Measurements from ENCODE around the gene TCEAL6.
"Not testable (repeated sequence)": the region's sequence is repeated elsewhere in the genome, so short reads cannot be mapped to it uniquely, and the experiment has no call there.

Gene TCEAL6

DNA sequence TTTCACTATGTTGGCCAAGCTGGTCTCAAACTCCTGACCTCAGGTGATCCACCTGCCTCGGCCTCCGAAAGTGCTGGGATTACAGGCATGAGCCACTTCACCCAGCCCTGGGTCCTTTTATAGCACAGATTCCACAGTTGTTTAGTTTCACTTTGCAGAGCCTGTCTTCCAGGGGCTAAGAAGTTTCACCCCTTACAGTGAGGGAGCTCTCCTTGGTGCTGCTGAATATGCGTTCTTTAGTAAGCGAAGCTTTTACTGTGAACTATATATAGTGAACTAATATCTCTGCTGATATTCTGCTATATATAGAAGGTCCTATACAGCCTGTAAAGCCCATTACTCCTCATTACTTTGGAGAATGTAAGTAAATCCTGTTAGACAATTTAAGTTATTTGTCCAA lies 4.2 kb downstream of the TCEAL6 start:
- H3K27ac ChIP-seq: no peak overlapping the region
- no peak overlapping the region for H3K4me3 ChIP-seq (ENCODE audit: low read depth, low read length)
- H3K36me3 ChIP-seq: no peaks in the 10 kb centered on the region
- DNase-seq: no peak
- peaks cover 57% of the 10 kb centered on the region for H3K27me3 ChIP-seq (ENCODE audit: insufficient read depth, low read depth, severe bottlenecking)
- TF ChIP-seq, protein P1, sequence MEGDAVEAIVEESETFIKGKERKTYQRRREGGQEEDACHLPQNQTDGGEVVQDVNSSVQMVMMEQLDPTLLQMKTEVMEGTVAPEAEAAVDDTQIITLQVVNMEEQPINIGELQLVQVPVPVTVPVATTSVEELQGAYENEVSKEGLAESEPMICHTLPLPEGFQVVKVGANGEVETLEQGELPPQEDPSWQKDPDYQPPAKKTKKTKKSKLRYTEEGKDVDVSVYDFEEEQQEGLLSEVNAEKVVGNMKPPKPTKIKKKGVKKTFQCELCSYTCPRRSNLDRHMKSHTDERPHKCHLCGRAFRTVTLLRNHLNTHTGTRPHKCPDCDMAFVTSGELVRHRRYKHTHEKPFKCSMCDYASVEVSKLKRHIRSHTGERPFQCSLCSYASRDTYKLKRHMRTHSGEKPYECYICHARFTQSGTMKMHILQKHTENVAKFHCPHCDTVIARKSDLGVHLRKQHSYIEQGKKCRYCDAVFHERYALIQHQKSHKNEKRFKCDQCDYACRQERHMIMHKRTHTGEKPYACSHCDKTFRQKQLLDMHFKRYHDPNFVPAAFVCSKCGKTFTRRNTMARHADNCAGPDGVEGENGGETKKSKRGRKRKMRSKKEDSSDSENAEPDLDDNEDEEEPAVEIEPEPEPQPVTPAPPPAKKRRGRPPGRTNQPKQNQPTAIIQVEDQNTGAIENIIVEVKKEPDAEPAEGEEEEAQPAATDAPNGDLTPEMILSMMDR (IDR thresholded peaks at IDR 0.05; ENCODE audit: low read depth, low read length): no peak
- H3K9me3 ChIP-seq (ENCODE audit: severe bottlenecking): no peaks in the 10 kb centered on the region

DNA sequence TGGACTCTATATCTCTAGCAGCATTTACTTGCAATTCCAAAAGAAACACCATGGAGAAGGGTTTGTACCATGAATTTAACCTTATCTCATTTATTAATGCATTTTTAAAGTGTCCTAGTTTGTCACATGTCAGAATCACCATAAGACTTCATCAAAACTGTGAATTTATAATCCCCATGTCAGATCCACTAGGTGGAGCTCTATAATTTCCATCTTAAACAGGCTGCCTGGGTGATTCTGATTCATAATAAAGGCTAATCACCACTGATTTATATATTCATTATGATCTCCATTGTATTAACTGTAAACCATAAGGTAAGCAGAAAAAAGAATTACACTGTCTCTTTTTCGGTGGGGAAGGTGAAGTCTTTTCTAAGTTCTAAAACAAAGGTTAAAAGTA lies 12.8 kb downstream of the TCEAL6 start:
- TF ChIP-seq, protein P1 (IDR thresholded peaks at IDR 0.05; ENCODE audit: low read depth, low read length): no peak
- Histone ChIP-seq H3K27me3 (ENCODE audit: insufficient read depth, low read depth, severe bottlenecking) (peaks cover 67% of the 10 kb centered on the region), H3K4me3 (ENCODE audit: low read depth, low read length) (no peak overlapping the region), H3K27ac (no peak overlapping the region), H3K9me3 (ENCODE audit: severe bottlenecking) (no peaks in the 10 kb centered on the region), H3K36me3 (no peaks in the 10 kb centered on the region)
- no peak for DNase-seq

DNA sequence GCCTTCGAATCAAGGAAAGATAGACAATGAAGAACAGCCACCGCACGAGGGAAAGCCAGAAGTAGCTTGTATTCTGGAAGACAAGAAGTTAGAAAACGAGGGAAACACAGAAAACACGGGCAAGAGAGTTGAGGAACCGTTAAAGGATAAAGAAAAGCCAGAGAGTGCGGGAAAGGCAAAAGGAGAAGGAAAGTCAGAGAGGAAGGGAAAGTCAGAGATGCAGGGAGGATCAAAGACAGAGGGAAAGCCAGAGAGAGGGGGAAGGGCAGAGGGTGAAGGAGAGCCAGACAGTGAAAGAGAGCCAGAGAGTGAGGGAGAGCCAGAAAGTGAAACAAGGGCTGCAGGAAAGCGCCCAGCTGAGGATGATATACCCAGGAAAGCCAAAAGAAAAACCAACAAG lies 15.4 kb downstream of the TCEAL6 start:
- no peak overlapping the region for H3K4me3 ChIP-seq (ENCODE audit: low read depth, low read length)
- TF ChIP-seq, protein P1 (IDR thresholded peaks at IDR 0.05; ENCODE audit: low read depth, low read length): no peak
- H3K27me3 ChIP-seq (ENCODE audit: insufficient read depth, low read depth, severe bottlenecking): peaks cover 56% of the 10 kb centered on the region
- H3K9me3 ChIP-seq (ENCODE audit: severe bottlenecking): no peaks in the 10 kb centered on the region
- DNase-seq: no peak
- H3K36me3 ChIP-seq: no peaks in the 10 kb centered on the region
- no peak overlapping the region for H3K27ac ChIP-seq

DNA sequence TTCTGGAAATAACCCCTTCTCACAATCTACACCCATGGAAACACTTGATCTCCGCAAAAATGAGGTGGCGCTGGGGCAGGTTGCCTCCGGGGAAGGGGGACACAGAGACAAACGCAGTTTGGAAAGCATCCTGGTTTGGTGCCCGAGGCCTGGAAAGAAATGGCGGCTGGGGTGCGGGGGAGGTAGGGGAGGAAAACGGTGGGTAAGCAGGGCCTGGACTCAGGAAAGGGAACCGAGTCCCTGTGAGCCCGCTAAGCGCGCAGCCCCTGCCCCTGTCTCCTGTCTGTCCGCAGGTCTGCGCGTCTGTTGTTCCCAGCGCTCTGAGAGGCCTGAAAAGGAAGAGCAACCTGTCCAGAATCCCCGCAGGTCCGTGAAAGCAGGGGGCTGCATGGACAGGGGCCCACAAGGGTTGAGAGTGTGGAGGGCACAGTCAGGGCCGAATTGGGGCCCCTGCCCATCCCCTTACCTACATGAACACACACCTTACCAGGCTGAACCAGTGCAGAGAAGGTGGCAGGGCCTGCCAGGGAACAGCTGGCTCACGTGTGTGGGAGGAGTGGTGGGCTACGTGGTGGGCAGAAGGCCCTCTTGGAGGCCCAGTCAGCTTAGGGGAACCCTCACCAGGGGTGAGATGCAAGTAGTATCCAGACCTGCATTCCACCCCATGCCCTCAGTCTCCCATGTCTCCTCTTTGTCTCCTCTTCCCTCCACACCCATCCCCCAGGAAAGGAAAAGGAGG lies 16.0 kb downstream of the TCEAL6 start:
- not testable (repeated sequence) for H3K36me3 ChIP-seq; DNase-seq; H3K4me3 ChIP-seq (ENCODE audit: low read depth, low read length); H3K27ac ChIP-seq; H3K9me3 ChIP-seq (ENCODE audit: severe bottlenecking)
- H3K27me3 ChIP-seq (ENCODE audit: insufficient read depth, low read depth, severe bottlenecking): peaks cover 54% of the 10 kb centered on the region

DNA sequence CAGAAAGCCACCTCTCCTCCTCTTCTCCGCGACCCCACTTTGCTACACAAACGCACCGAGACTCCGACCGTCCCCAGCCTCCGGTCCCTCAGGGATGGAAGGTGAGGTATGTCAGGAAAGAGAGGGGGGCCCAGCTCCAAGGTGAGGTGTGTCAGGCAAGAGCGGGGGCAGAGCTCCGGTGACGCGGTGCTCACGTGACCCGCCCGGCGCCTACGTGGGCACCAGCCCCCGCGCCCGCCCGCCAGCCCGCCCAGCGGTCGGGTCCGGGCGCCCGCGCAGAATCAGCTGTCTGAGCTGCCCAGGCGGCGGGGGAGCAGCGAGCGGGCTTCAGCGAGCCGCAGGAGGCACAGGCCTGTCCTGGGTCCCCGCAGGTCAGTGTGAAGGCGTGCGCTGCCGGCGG lies 16.8 kb downstream of the TCEAL6 start, which contains the start of gene TCEAL2:
TCEAL2 (plus strand) TSS at position 244 of the 400 bp plus-strand sequence. CDS start 1,152 bp downstream, outside the sequence.
- not testable (repeated sequence) for H3K9me3 ChIP-seq (ENCODE audit: severe bottlenecking); H3K36me3 ChIP-seq; DNase-seq; H3K4me3 ChIP-seq (ENCODE audit: low read depth, low read length); H3K27ac ChIP-seq
- peaks cover 49% of the 10 kb centered on the region for H3K27me3 ChIP-seq (ENCODE audit: insufficient read depth, low read depth, severe bottlenecking)

DNA sequence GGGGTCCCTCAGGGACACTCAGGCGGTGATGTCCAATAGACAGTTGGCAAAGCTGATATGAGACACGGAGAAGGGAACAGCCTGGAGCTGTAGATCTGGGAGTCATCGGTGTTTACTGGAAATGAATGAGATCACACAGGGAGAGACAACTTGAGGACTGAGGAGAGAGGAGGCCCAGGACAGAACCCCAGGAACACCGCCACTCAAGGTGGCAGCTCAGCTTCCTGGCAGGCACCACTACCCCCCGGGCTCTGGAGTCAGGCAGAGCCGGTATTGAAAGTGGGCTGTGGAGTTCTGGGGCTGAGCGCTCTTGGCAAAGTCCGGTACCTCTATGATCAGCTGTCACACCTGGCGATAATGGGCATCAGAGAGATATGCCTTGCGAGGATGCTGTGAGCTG lies 17.3 kb downstream of the TCEAL6 start:
- H3K27me3 ChIP-seq (ENCODE audit: insufficient read depth, low read depth, severe bottlenecking): peaks cover 46% of the 10 kb centered on the region
- not testable (repeated sequence) for DNase-seq; H3K36me3 ChIP-seq; H3K9me3 ChIP-seq (ENCODE audit: severe bottlenecking); H3K4me3 ChIP-seq (ENCODE audit: low read depth, low read length); H3K27ac ChIP-seq

DNA sequence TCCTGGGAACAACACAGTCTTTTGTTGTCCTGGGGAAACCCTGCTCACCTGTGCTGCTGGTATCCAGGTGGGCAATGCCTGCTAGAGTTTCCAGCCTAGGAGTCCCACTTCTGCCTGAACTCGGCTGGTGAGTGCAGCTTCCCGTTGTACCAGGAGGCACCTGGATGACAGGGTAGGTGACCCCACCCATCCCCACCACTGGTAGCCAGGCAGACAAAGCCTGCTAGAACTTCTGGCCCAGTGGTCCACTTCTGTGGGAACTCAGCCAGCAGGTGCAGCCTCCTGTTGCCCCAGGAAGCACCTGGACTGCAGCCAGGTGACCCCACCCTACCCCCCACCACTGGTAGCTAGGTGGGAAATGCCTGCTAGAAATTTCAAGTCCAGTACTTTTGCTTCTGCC lies 26.5 kb downstream of the TCEAL6 start:
- TF ChIP-seq, protein P1 (IDR thresholded peaks at IDR 0.05; ENCODE audit: low read depth, low read length): no peak
- DNase-seq: no peak
- H3K27ac ChIP-seq: no peak overlapping the region
- H3K27me3 ChIP-seq (ENCODE audit: insufficient read depth, low read depth, severe bottlenecking): peaks cover 19% of the 10 kb centered on the region
- no peaks in the 10 kb centered on the region for H3K36me3 ChIP-seq
- H3K4me3 ChIP-seq (ENCODE audit: low read depth, low read length): no peak overlapping the region
- peaks cover 2% of the 10 kb centered on the region for H3K9me3 ChIP-seq (ENCODE audit: severe bottlenecking)

All from WERI-Rb-1 (cell line).